Fibroblast of peridontal ligament (primary cell): ENCODE measurements around the gene ABHD16A.

Experiments used
- DNase-seq: peaks from one replicate; pipeline ENCODE4 v3.0.0-alpha.2; 2010; ENCODE audit errors: extremely low read depth

Gene ABHD16A

DNA sequence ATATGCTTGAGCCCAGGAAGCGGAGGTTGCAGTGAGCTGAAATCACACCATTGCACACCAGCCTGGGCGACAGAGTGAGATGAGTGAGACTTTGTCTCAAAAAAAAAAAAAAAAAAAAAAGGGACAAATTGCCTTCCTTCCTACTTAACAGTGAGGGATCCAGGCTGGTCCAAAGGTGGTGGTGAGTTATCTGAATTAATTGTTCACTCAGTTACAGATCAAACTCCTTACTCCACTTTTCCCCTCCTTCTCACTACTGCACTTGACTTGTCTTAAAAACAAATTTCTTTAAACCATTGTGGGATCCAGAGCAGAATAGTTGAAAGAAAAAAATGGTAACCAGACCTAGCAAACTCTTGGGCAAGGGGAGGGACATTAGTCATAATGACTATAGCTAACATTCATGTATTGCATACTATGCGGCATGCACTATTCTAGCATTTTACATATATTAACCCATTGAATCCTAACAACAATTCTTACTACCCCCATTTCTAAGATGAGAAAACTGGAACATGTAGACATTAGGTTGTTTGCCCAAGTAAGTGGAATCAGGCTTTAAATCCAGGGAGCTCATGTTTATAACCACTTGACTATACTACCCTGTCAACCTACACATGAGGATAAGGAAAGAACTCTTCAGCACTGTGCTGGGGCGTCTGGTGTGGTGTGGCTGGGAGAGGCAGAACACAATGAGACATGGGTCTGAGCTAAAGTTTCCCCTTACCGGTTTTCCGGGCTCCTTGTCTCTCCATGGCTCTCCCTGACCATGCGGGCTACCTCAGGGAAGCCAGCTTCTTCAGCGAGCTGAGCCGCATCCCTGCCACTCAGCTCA lies 39.8 kb downstream of the ABHD16A start:
- peak; percentile 51 for DNase-seq

DNA sequence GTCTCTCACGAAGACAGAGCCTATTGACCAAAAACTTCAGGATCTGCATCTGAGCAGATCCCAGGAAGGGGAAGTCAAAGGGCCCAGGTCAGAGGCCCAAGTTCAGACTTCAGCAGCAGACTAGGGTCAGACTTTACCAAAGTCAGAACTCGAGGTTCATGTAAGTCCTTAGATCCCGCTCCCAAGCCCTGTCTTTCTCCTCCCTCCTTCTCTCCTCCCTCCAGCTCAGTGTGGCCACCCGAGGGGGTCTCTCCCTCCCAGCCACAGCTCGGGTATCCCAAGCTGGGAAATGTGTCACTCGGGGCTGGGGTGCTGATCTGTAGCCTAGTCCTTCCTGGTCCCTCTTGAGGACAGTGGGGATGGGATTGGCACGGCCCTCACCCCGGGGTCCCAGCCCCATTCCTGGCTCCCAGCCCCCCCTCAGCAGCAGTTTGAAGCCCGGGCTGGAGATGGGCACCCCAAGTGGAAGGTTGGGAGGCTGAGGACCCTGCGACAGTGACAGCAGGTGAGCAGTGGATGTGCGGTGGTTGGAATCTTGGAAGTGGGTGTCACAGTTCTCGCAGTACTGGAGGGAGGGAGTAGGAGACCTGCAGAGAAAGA lies 40.9 kb downstream of the ABHD16A start:
- DNase-seq = no peak

- DNase-seq = no peak
Observed at GRCh38 chr6:31661262-31662123, 41.6 kb downstream of the ABHD16A start.

- DNase-seq = peak; percentile 65
Observed at GRCh38 chr6:31660381-31661261, 42.5 kb downstream of the ABHD16A start, which contains the start of gene C6orf47. C6orf47 (minus strand) TSS chr6:31660778; CDS start chr6:31659947, 831 bp downstream.

DNA sequence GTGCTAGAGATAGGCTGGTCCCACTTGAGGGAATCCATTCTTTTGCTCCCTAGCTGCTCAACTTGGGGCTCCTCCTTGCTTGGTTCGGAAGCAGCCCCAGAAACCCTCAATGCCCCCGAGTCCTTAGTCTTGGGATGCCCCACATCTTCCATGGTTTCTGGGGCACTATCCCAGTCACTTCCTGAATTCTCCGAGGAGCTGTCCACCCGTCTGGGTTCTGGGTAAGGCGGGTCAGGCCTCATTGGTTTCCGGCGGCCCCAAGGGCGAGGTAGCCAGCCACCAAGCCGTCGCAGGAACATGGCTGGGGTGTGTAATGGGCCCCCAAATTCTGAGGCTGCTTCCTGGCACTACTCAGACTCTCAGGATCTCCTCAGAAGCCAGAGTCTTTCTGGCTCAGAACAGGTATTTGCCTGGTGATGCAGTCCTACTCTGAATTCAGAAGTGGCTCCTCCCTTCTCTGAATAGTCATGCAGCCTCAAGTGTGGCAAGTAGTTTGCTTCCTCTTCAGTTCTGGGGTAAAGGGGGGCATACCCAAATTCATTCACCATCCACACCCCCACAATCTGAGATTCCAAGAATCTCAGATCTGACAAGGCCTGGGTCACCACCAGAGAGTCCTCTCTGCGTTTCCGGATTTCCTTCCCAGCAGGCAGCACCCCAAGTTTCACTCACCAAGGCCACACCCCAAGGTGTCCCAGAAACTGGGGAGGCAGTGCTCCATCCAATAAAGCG lies 43.3 kb downstream of the ABHD16A start:
- peak; percentile 33 for DNase-seq

DNA sequence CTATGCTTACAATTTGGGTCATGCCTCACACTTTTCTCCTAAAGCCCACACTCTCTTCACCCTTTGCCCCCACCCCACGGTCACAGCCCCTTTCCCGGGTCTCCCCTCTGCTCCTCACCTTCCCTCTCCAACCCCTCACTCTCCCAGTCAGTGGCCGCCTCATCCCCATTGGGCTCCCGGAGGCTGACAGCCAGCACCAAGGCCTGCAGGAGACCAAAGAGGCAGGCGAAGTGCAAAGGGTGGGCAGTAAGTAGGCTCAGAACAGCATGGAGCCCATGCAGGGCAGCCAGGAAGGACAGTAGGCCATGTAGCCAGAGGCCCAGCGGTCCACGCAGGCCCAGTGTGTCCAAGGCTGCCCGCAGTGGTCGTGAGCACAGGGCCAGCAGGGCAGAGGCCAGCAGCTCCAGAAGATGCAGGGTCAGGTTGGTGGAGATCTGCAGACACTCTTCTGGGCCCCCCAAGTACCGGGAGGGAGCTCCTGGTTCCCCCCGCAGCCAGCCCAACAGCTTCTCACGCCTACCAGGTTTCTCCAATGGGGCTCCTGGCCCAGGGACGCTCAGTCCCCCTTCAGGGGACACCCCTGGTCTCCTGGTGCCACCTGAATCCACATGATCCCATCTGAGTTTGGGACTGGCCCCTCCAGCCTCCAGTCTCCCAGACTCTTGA lies 44.0 kb downstream of the ABHD16A start:
- no peak for DNase-seq

DNA sequence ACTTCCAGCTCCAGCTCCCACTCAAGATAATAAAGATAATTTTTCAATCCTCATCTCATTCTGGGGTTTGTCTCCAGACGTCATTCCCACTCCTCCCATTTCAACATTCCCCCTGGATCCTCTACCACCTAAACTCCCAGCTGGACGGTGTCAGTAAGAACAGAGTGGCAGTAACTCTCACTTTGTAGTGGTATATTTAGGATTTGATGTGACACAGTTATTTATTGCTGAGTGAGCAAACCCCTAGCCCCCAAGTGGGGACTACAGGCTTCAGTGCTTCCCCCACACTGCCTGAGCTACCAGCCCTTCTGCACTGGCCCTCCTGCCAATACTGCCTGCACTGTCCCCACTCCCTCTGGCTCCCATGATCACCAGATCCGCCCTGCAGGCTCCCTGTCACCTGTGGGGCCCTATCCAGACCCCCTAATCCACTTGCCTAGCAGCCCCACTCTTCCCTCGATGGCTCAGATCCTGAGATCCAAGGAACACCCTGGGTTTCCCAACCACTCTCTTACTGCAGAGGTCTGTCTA lies 44.9 kb downstream of the ABHD16A start:
- no peak for DNase-seq

GRCh38 chr6:31657406-31658157 lies 45.5 kb downstream of the ABHD16A start:
- DNase-seq = no peak

DNA sequence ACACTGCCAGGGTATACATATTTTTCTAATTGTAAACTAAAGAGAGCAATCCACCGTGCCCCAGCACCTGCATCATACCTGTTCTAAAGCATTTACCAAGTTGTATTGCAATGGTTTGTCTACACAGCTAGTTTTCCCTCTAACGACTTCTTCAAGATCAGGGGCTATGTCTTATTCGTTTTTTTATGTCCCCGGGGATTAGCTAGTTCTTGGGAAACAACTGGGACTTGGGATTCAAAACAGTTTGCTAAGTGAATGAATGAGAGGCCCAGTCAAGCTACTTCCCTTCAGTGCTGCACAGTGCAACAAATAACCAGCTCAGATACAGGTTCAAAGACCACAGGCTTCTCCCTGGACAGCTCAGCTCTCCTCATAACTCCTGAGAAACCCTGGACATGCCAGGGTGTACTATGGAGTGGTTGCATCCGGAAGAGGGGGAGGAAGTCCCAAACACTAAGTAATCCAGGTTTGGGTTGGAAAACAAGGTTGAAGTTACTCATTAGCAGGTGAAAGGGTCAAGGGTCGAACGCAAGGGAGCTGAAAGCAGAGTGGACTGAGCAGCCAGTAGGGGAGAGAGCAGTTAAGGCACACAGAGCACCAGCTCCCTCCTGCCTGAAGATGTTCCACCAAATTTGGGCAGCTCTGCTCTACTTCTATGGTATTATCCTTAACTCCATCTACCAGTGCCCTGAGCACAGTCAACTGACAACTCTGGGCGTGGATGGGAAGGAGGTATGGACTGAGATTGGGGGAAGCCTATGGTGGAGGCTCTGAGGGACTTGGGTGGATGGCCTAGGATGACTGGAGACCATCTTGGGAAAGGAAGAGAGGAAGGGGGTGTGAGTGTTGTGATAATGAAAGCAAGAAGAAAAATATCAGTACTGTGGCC lies 47.5 kb downstream of the ABHD16A start, which contains the start of gene APOM:
APOM (plus strand) TSS at position 546 of the 889 bp plus-strand sequence; CDS start at position 619, 73 bp downstream.
- no peak for DNase-seq

DNA sequence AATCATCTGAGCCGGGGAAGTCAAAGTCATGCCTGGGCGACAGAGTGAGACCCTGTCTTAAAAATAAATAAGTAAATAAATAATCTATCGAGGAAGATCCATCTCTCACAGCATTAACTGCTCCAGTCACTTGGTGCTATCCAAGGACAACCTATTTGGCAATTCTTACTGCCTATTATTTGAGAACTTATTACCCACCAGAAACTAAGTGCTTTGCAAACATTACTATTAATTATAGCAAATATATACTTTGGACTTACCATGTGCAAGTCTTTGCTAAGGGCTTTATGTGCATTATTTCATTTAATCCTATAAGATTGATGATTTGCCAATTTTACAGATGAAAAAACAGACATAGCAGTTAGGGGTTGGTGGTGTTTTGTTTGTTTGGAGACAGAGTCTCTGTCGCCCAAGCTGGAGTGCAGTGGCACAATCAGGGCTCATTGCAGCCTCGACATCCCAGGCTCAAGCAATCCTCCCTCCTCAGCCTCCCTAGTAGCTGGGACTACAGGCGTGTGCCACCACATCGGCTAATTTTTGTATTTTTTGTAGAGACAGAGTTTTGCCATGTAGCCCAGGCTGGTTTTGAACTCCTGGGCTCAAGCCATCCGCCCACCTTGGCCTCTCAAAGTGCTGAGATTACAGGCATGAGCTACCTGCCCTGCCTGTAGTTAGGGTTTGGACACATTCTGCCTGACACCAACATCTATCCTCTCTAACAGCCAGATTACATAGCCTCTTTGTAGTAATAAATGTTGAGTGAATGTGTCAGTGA lies 48.4 kb downstream of the ABHD16A start:
- DNase-seq = no peak

DNA sequence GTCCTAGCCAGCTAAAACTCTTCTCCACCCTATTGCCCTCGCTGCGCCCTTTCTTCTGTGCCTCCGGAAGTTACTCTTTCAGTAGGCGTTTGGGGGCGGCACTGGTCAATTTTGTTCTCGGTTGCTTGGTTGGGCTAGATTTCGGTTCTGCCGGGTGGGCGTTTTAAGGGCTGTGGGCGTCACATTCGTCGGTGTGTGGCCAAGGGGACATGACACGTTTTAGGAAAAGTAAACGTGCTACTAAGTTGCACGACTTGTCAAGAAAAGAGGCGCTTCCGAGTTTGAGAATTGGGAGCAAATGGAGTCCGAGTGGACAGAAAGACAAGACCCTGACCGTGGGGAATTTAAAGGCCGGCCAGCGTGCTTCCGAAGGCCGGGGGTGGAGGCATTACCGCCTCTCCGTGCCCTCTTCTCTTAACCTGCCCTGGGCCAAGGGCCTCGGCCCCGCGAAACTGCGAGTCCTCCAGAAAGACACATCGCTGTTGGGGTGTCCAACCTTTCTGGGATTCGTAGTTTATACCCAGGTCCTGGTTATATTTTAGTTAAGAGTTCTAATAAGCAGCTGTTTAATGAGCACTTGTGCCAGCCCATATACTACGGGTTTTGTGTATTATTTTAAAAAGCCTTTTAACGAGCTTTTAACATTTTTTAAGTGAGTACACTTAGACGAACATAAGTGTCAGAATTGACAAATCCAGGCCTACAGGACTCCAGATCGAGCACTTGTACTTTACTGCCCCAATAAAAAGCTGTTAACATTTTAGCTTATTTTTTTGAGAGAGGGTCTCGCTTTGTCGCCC lies 50.0 kb downstream of the ABHD16A start:
- no peak for DNase-seq

DNA sequence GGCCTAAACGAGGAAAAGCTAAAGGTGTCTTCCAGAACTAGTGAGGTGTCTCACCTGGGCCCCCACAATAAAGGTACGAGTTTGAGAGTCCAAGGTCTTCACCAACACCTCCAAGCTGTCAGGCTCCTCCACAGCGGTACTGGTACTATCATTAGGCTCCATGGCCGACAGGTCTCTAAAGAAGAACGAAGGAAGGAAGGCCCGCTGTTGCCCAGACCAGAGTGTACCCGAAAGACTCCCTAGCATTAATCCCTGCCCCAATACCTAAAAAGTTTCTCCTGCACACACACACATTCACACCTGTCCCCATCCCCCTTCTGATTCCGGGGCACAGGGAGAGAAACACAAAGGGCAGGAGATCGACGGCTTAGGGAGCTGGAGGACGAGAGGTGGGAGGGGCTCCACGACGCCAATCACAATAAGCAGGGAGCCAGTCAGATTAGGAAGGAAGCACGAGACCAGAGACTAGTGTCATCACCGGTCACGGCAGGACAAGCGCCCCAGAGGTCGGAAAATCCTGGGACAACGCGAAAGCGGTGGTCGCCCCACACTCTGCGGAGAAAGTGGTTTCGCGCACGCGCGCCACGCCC lies 51.4 kb downstream of the ABHD16A start:
- peak; percentile 83 for DNase-seq

DNA sequence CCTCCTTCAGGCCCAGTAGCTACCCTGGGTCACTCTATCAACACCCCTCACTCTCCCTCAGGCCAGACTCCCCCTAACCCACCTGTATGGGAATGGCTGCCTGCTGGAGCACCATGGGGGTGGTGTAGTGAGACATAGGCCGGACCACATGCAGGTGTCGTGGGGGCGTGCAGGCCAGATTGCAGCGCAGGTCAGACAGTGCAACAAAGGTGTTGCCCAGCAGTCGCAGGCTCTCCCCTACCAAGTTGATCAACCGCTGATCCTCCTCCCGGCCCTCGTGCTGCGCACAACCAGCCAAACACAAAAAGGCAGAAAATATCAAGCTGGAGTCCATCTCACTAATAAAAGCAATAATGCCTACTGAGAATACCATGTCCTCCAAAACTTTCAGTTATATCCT lies 57.8 kb downstream of the ABHD16A start:
- DNase-seq = no peak

DNA sequence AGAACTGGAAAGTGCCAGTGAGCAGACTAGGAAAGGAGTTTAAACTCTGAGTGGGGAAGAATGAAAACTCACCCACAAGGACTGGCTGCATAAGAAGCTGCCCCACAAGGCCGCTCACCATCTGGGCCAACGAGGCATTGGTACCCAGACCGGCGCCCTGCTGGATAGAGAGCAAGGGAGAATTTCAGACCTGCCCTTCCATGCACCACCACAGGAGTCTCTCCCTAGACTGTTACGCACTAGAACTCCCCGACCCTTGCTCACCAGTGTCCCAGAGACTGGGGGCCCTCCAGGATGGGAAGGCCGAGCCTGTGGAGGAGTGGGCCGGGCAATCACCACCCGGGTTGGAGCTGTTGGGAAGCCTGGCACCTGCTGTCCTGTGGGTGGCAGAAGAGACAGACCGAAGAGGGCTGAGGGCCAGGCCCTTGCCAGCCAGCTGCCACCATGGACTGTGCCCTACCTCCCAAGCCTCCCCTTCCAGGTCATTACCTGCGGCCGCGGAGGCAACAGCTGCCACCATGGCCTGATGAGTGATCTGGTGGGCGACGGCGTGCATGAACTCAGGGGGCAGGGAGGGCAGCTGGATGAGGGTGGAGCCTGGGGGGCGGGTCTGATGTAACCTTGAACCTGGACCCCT lies 59.2 kb downstream of the ABHD16A start:
- no peak for DNase-seq

GRCh38 chr6:31642798-31643570 lies 60.1 kb downstream of the ABHD16A start:
- no peak for DNase-seq
